Measurements from ENCODE around the gene CPSF4.

Gene CPSF4

GRCh38 chr7:99438573-99439480, at the start of gene CPSF4, which contains the start of gene PTCD1:
TSS of gene CPSF4 (plus strand) at chr7:99438943. CDS start at chr7:99439083, 140 bp downstream.
TSS of gene PTCD1 (minus strand) at chr7:99438798. CDS start at chr7:99435242, 3,556 bp downstream.
- peak; percentile 97 for DNase-seq

- no peak for DNase-seq
Observed at GRCh38 chr7:99389772-99390171, 49.0 kb upstream of the CPSF4 start.

GRCh38 chr7:99390941-99391602, 47.7 kb upstream of the CPSF4 start:
- DNase-seq: no peak

- DNase-seq: no peak
Observed at GRCh38 chr7:99392046-99392445, 46.7 kb upstream of the CPSF4 start.

GRCh38 chr7:99392659-99393354, 45.9 kb upstream of the CPSF4 start:
- no peak for DNase-seq

GRCh38 chr7:99393355-99394187, 45.2 kb upstream of the CPSF4 start:
- DNase-seq: no peak

- no peak for DNase-seq
Observed at GRCh38 chr7:99394188-99394502, 44.6 kb upstream of the CPSF4 start.

GRCh38 chr7:99395616-99396327, 43.0 kb upstream of the CPSF4 start:
- DNase-seq: no peak

- no peak for DNase-seq
Observed at GRCh38 chr7:99396418-99397296, 42.1 kb upstream of the CPSF4 start.

- DNase-seq: no peak
Observed at GRCh38 chr7:99397297-99397983, 41.3 kb upstream of the CPSF4 start.

GRCh38 chr7:99398891-99399445, 39.8 kb upstream of the CPSF4 start:
- no peak for DNase-seq

GRCh38 chr7:99399597-99399996, 39.1 kb upstream of the CPSF4 start:
- DNase-seq: no peak

- no peak for DNase-seq
Observed at GRCh38 chr7:99402854-99403253, 35.9 kb upstream of the CPSF4 start.

GRCh38 chr7:99403764-99404163, 35.0 kb upstream of the CPSF4 start:
- no peak for DNase-seq

- DNase-seq: no peak
Observed at GRCh38 chr7:99404235-99404976, 34.3 kb upstream of the CPSF4 start.

- DNase-seq: no peak
Observed at GRCh38 chr7:99404977-99405320, 33.8 kb upstream of the CPSF4 start.

GRCh38 chr7:99406557-99406956, 32.2 kb upstream of the CPSF4 start:
- no peak for DNase-seq

- peak; percentile 42 for DNase-seq
Observed at GRCh38 chr7:99407872-99408378, 30.8 kb upstream of the CPSF4 start.
